ENCODE data around the gene CHI3L2. TPM values are rescaled to one million over a fixed set of nuclear protein-coding genes. Genes with fewer than 3 reads are reported as not detected.
A peak's percentile ranks its signal among the peaks of the same experiment; 100 is the strongest.

The CHI3L2 gene
- total and polyA plus RNA-seq, 3 donors from 2014 or later = 0.55 to 5.0 (median 4.3) TPM

GRCh38 chr1:111290104-111290503, 62.6 kb downstream of the CHI3L2 start:
- intact Hi-C loops (cut with DNase I; ENCODE audit: low total_unique reads) = no loop called here
- no peaks in the 10 kb centered on the region for H3K4me1 ChIP-seq
- no peaks in the 10 kb centered on the region for H3K27me3 ChIP-seq
- 68 to 76% methylated on average over 3 of the region's 3 CpGs for WGBS, 2 donors
- no peak overlapping the region for H3K27ac ChIP-seq
- DNase-seq = no peak
- no peaks in the 10 kb centered on the region for H3K9me3 ChIP-seq
- H3K36me3 ChIP-seq (ENCODE audit: low read depth, missing control alignments) = no peaks in the 10 kb centered on the region
- no peak overlapping the region for H3K4me3 ChIP-seq
- TF ChIP-seq POLR2A (IDR thresholded peaks at IDR 0.05) (no peak), CTCF (IDR thresholded peaks at IDR 0.05) (no peak)

- peak; percentile 46 for DNase-seq
- H3K9me3 ChIP-seq = no peaks in the 10 kb centered on the region
- no peak within 1 kb of the TSS for H3K27ac ChIP-seq
- no peaks in the 10 kb centered on the region for H3K4me1 ChIP-seq
- H3K36me3 ChIP-seq (ENCODE audit: low read depth, missing control alignments) = no peaks in the 10 kb centered on the region
- H3K27me3 ChIP-seq = no peaks in the 10 kb centered on the region
- H3K4me3 ChIP-seq = no peak within 1 kb of the TSS
- WGBS, 2 donors = 41 to 42% methylated on average over 7 of the region's 7 CpGs
- intact Hi-C loops (cut with DNase I; ENCODE audit: low total_unique reads) = no loop called here
- TF ChIP-seq CTCF (IDR thresholded peaks at IDR 0.05) = no peak
- TF ChIP-seq POLR2A (IDR thresholded peaks at IDR 0.05) = no peak
Measured at GRCh38 chr1:111290630-111291029, 63.1 kb downstream of the CHI3L2 start, which contains the start of gene CHIA. Gene CHIA, plus strand, starts transcription at chr1:111290851. Its CDS starts 19,617 bp downstream, at chr1:111310468.

Small RNA genes within 50 kb of the gene (small RNA-seq; reads per million reads assigned to genes)
- 0 reads per million in 2 donors for gene AL355816.1

Other genes with a start within 250 kb of the CHI3L2 start
- gene DRAM2, start 87.6 kb upstream of the CHI3L2 start, total RNA-seq = 10 to 100 TPM; 47.1 to 51.0 TPM
- 34.8 TPM for gene DRAM2, start 87.6 kb upstream of the CHI3L2 start, polyA plus RNA-seq (ENCODE audit: insufficient read depth, low read depth, low replicate concordance)
- gene CEPT1, start 87.5 kb upstream of the CHI3L2 start, total RNA-seq = 10 to 100 TPM; 63.2 to 69.4 TPM
- gene CEPT1, start 87.5 kb upstream of the CHI3L2 start, polyA plus RNA-seq (ENCODE audit: insufficient read depth, low read depth, low replicate concordance) = 25.0 TPM
- gene DENND2D, start 27.1 kb upstream of the CHI3L2 start, total RNA-seq = 10 to 100 TPM; 21.2 to 22.9 TPM
- 38.8 TPM for gene DENND2D, start 27.1 kb upstream of the CHI3L2 start, polyA plus RNA-seq (ENCODE audit: insufficient read depth, low read depth, low replicate concordance)
- gene CHIA, start 63.1 kb downstream of the CHI3L2 start, total RNA-seq = under 1 TPM in 1 of 2 donors, not detected in 1; 0.31 TPM
- gene CHIA, start 63.1 kb downstream of the CHI3L2 start, polyA plus RNA-seq (ENCODE audit: insufficient read depth, low read depth, low replicate concordance) = 0.70 TPM
- gene OVGP1, start 200.0 kb downstream of the CHI3L2 start, total RNA-seq = 10 to 100 TPM in 1 of 2 donors, 1 to 10 TPM in 1; 6.8 to 19.4 TPM
- gene OVGP1, start 200.0 kb downstream of the CHI3L2 start, polyA plus RNA-seq (ENCODE audit: insufficient read depth, low read depth, low replicate concordance) = 9.3 TPM
- 10 to 100 TPM; 32.6 to 33.8 TPM for gene WDR77, start 221.5 kb downstream of the CHI3L2 start, total RNA-seq
- gene WDR77, start 221.5 kb downstream of the CHI3L2 start, polyA plus RNA-seq (ENCODE audit: insufficient read depth, low read depth, low replicate concordance) = 33.7 TPM
- 100 to 1,000 TPM; 183 to 188 TPM for gene ATP5PB, start 221.8 kb downstream of the CHI3L2 start, total RNA-seq
- gene ATP5PB, start 221.8 kb downstream of the CHI3L2 start, polyA plus RNA-seq (ENCODE audit: insufficient read depth, low read depth, low replicate concordance) = 419 TPM
- gene C1orf162, start 246.3 kb downstream of the CHI3L2 start, total RNA-seq = 1 to 10 TPM; 5.4 to 6.9 TPM
- gene C1orf162, start 246.3 kb downstream of the CHI3L2 start, polyA plus RNA-seq (ENCODE audit: insufficient read depth, low read depth, low replicate concordance) = 15.4 TPM